Transverse colon (tissue), 4 donors: Measurements from ENCODE around the gene COL19A1. TPM values are rescaled to one million over a fixed set of nuclear protein-coding genes. Genes with fewer than 3 reads are reported as not detected.

Experiments
- DNase-seq: peaks from one replicate; pipeline ENCODE4 v3.0.0-alpha.2; 2019
- H3K27ac ChIP-seq, 4 donors: fragments of 200-600 bp; sonication (generic); 2 replicates each; pipeline ENCODE4 v1.5.1; 2016 to 2018; ENCODE audit warnings: inconsistent platforms in 4 of 4
- H3K27me3 ChIP-seq: fragments of 200-600 bp; sonication (generic); 2 replicates; pipeline ENCODE4 v1.5.1; 2017; ENCODE audit warnings: inconsistent platforms
- H3K36me3 ChIP-seq, 4 donors: fragments of 200-600 bp; sonication (generic); 2 replicates each; pipeline ENCODE4 v1.5.1; 2017 to 2019; ENCODE audit warnings: inconsistent platforms in 4 of 4
- H3K4me1 ChIP-seq, 4 donors: fragments of 200-600 bp; sonication (generic); 2 replicates each; pipeline ENCODE4 v1.5.1; 2017 to 2020; ENCODE audit warnings: inconsistent platforms in 4 of 4
- H3K4me3 ChIP-seq, 4 donors: fragments of 200-600 bp; sonication (generic); 1 replicate in 1 of 4; 2 replicates in 3 of 4; pipeline versions ENCODE4 v1.5.1 to v1.6.1; 2017 to 2019; ENCODE audit warnings: inconsistent platforms in 4 of 4
- H3K9me3 ChIP-seq, 2 donors: fragments of 200-600 bp; sonication (generic); 2 replicates each; pipeline ENCODE4 v1.5.1; 2017 to 2019; ENCODE audit warnings: inconsistent platforms in 2 of 2
- CTCF ChIP-seq, 5 experiments: fragments of 200-600 bp in 3 of 5; fragments of 450-650 bp in 2 of 5; sonication (generic) in 3 of 5; IDR thresholded peaks; 1 replicate in 2 of 5; 2 replicates in 3 of 5; pipeline ENCODE4 v1.5.1; 2016 to 2017; ENCODE audit warnings: antibody characterized with exemption in 5 of 5, inconsistent platforms in 3 of 5, mild to moderate bottlenecking in 2 of 5, moderate library complexity in 1 of 5
- EP300 ChIP-seq: sonication (generic); formaldehyde crosslinking; IDR thresholded peaks from one replicate; pipeline ENCODE4 v1.6.1; 2017; ENCODE audit warnings: antibody characterized with exemption, low read depth
- POLR2A ChIP-seq: fragments of 450-650 bp; IDR thresholded peaks from one replicate; pipeline ENCODE4 v1.6.1; 2016; ENCODE audit warnings: antibody characterized with exemption, mild to moderate bottlenecking, moderate library complexity
- POLR2AphosphoS5 ChIP-seq, 3 donors: sonication (generic); formaldehyde crosslinking; IDR thresholded peaks; one replicate each; pipeline ENCODE4 v1.6.1; 2016; ENCODE audit warnings: antibody characterized with exemption in 3 of 3
- WGBS, 2 donors: methylation state at CpG; one replicate each; pipeline ENCODE4 v1.1.5; 2018; ENCODE audit warnings: low coverage in 1 of 2; 5-methylcytosine and 5-hydroxymethylcytosine counted together
- in situ Hi-C, 4 donors: fragments of 200-750 bp; cut with MboI; loops; one replicate each; pipeline versions ENCODE4 v1.15.0 to v1.15.1; 2017; ENCODE audit warnings: low sequenced_read_pairs in 3 of 4, low pct_ligation_motif_present in 1 of 4, low pct_unique_long_range_greater_than_20kb in 1 of 4
- intact Hi-C: fragments of 100-400 bp; cut with DNase I; formaldehyde crosslinking; loops from one replicate; pipeline ENCODE4 v1.15.1; 2023; ENCODE audit warnings: low total_unique reads
- total RNA-seq, 4 donors: library from RNA; depleted of rRNA; stranded (reverse); fragments of >200 nt; gene quantifications; one replicate each; pipeline ENCODE4 v1.1.0, GENCODE V29; 2016

Gene COL19A1
- total RNA-seq, 4 donors from 2014 or later: 0.27 to 3.3 (median 0.37) TPM; not detected in 1

DNA sequence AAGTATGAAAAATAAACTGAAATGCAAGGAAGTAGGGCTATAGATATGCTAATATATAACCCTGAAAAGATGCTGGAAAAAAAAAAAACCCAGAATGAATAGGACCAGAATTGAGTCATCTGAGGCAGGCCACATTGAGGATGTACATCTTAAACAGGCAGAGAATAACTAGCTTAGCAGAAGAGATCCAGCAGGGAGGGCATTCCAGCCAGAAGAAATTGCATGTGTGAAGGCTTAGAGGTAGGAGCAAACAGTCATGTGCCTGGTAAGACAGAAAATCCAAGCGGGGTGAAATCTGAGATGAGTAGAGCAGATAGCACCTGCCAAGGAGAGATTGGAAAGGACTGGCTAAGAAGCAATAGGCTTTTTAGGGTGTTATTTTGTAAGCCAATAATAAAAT lies 2.6 kb downstream of the COL19A1 start:
- intact Hi-C loops: no loop called here
- 93 to 96% methylated on average over 1 of the region's 1 CpG for WGBS, 2 donors

GRCh38 chr6:69871107-69871506 lies 4.8 kb downstream of the COL19A1 start:
- Histone ChIP-seq H3K27me3 (peaks cover 38% of the 10 kb centered on the region), H3K4me3 (no peak overlapping the region), H3K36me3 (no peaks in the 10 kb centered on the region), H3K4me1 (peaks cover 0 to 13% (median 8%) of the 10 kb centered on the region in 4 donors), H3K9me3 (no peaks in the 10 kb centered on the region), H3K27ac (no peak overlapping the region)
- TF ChIP-seq CTCF (IDR thresholded peaks at IDR 0.05): no peak
- no peak for TF ChIP-seq POLR2AphosphoS5 (IDR thresholded peaks at IDR 0.05)
- no peak for TF ChIP-seq EP300
- TF ChIP-seq POLR2A: no peak
- intact Hi-C loops (no loop called here), in situ Hi-C loops (no loop called here)
- WGBS, 2 donors: 80 to 96% methylated on average over 2 of the region's 2 CpGs
- no peak for DNase-seq

More for the DNA sequence above, 2.6 kb downstream of the COL19A1 start:
- DNase-seq: no peak
- no peaks in the 10 kb centered on the region for H3K36me3 ChIP-seq
- peaks cover 0 to 16% (median 8%) of the 10 kb centered on the region in 4 donors for H3K4me1 ChIP-seq
- no peak overlapping the region for H3K27ac ChIP-seq
- TF ChIP-seq EP300 (no peak), CTCF (IDR thresholded peaks at IDR 0.05) (no peak), POLR2A (no peak), POLR2AphosphoS5 (IDR thresholded peaks at IDR 0.05) (no peak)
- in situ Hi-C loops: no loop called here
- H3K27me3 ChIP-seq: peaks cover 50% of the 10 kb centered on the region
- H3K9me3 ChIP-seq: no peaks in the 10 kb centered on the region
- H3K4me3 ChIP-seq: no peak overlapping the region

DNA sequence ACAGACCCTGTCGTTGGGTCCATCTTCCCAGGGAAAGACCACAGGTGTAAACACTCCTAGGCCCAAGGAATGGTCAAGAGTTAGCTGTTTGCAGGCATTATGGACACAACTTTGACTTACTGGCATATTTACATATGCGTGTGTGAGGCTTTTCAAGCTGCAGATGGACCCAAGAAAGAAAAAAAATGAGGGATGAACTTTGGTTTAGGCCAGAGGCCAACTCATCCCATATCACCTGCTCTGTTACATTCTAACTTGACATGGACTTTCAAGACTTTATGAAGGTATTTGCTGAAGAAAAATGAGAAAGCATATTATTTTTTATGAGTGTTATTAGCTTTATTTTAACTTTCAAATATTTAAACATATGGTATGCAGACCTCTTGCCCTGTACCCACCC lies 6.9 kb downstream of the COL19A1 start:
- Histone ChIP-seq H3K9me3 (no peaks in the 10 kb centered on the region), H3K36me3 (no peaks in the 10 kb centered on the region), H3K4me1 (no peaks in the 10 kb centered on the region), H3K4me3 (no peak overlapping the region), H3K27me3 (peaks cover 16% of the 10 kb centered on the region), H3K27ac (no peak overlapping the region)
- WGBS, 2 donors: 94 to 100% methylated on average over 1 to 2 of the region's 2 CpGs
- DNase-seq: no peak
- no peak for TF ChIP-seq CTCF (IDR thresholded peaks at IDR 0.05)
- TF ChIP-seq EP300: no peak
- TF ChIP-seq POLR2AphosphoS5 (IDR thresholded peaks at IDR 0.05): no peak
- TF ChIP-seq POLR2A: no peak
- in situ Hi-C loops: no loop called here
- intact Hi-C loops: no loop called here

- 72 to 76% methylated on average over 3 of the region's 3 CpGs for WGBS, 2 donors
- Histone ChIP-seq H3K27ac (no peak overlapping the region), H3K4me3 (no peak overlapping the region), H3K27me3 (peaks cover 1% of the 10 kb centered on the region), H3K4me1 (no peaks in the 10 kb centered on the region), H3K36me3 (no peaks in the 10 kb centered on the region), H3K9me3 (no peaks in the 10 kb centered on the region)
- TF ChIP-seq EP300 (no peak), CTCF (IDR thresholded peaks at IDR 0.05) (no peak)
- intact Hi-C loops: no loop called here
- in situ Hi-C loops: no loop called here
- DNase-seq: no peak
These were observed 9.4 kb downstream of the COL19A1 start for GRCh38 chr6:69875715-69876114.
